HG03575 (cell line): Measurements from ENCODE around the gene WDR70.

Source experiments
- ATAC-seq: cut with Tn5 transposase; IDR thresholded peaks from one replicate; pipeline ENCODE4 v1.9.1; 2021; ENCODE audit not compliant: unreplicated experiment, insufficient number of reproducible peaks, low FRiP score; ENCODE audit errors: extremely low read depth

Gene WDR70

GRCh38 chr5:37725185-37725584 is 346.1 kb downstream of the WDR70 start:
- no peak for ATAC-seq

GRCh38 chr5:37727238-37727637 is 348.1 kb downstream of the WDR70 start:
- ATAC-seq: no peak

GRCh38 chr5:37730896-37731455 is 351.9 kb downstream of the WDR70 start:
- no peak for ATAC-seq

GRCh38 chr5:37734114-37734513 is 355.0 kb downstream of the WDR70 start:
- no peak for ATAC-seq

- ATAC-seq: no peak
Measured at GRCh38 chr5:37735649-37736347, 356.7 kb downstream of the WDR70 start.

GRCh38 chr5:37736397-37736796 is 357.3 kb downstream of the WDR70 start:
- ATAC-seq: no peak

- no peak for ATAC-seq
Measured at GRCh38 chr5:37737326-37738056, 358.4 kb downstream of the WDR70 start.

- peak; percentile 78 for ATAC-seq
Measured at GRCh38 chr5:37738057-37738691, 359.1 kb downstream of the WDR70 start.

- no peak for ATAC-seq
Measured at GRCh38 chr5:37738865-37739488, 359.9 kb downstream of the WDR70 start.

GRCh38 chr5:37739817-37740261 is 360.7 kb downstream of the WDR70 start:
- ATAC-seq: no peak

- no peak for ATAC-seq
Measured at GRCh38 chr5:37740331-37741066, 361.4 kb downstream of the WDR70 start.

GRCh38 chr5:37742111-37742510 is 363.0 kb downstream of the WDR70 start:
- no peak for ATAC-seq

GRCh38 chr5:37751227-37751626 is 372.1 kb downstream of the WDR70 start:
- no peak for ATAC-seq

GRCh38 chr5:37754976-37755375 is 375.9 kb downstream of the WDR70 start:
- no peak for ATAC-seq

- ATAC-seq: no peak
Measured at GRCh38 chr5:37755581-37755980, 376.5 kb downstream of the WDR70 start.

GRCh38 chr5:37756248-37756647 is 377.1 kb downstream of the WDR70 start:
- ATAC-seq: no peak

GRCh38 chr5:37757980-37758582 is 379.0 kb downstream of the WDR70 start:
- ATAC-seq: no peak

GRCh38 chr5:37767251-37767650 is 388.1 kb downstream of the WDR70 start:
- ATAC-seq: no peak
